ENCODE data around the gene TRIM21. TPM values are rescaled to one million over a fixed set of nuclear protein-coding genes. Genes with fewer than 3 reads are reported as not detected.
A peak's percentile ranks its signal among the peaks of the same experiment; 100 is the strongest.

Gene TRIM21
- total and polyA plus RNA-seq, 9 of the 15 experiments (the other 6 are each of a cell fraction or from before 2014, with no cell fraction given), result 9.2 to 21.1 (median 10.8) TPM

DNA sequence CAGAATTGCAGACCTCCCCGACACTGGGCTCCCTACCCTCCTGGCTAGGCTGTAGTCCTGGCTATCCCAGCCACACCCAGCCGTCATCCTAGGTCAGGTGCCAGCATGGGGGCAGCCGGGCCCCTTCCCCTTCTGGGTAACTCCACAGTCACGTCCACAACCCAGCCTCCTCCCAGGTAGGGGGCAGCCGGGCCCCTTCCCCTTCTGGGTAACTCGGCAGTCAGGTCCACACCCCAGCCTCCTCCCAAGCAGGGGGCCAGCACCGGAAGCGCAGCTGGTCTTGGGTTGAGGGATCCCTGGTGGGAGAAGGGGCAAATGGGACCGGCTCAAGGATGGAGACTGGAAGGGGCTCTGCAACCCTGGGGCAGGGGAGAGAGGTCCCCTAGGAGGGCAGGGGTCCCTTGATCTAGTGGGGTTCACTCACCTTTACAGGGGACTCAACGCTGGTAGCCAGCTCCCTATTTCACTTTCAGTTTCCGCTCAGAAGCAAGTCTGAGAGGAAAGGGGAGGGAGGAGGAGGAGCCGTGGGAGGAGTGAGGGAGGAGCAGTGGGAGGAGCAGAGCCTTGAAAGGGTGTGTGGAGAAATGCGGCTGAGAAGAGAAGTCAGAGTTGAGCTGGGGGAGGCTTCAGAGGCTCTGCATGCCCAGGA, at the start of gene TRIM21 (continued):
- TF ChIP-seq MBD2 (IDR thresholded peaks at IDR 0.05; ENCODE audit: borderline replicate concordance, low read depth), result no peak
- TF ChIP-seq NR2C2 (CRISPR knock-in tag; IDR thresholded peaks at IDR 0.05), result no peak
- no peak for TF ChIP-seq NR2C2 (tag; IDR thresholded peaks at IDR 0.05)
- no peak for TF ChIP-seq BRD4 (IDR thresholded peaks at IDR 0.05)
- TF ChIP-seq, protein P1, sequence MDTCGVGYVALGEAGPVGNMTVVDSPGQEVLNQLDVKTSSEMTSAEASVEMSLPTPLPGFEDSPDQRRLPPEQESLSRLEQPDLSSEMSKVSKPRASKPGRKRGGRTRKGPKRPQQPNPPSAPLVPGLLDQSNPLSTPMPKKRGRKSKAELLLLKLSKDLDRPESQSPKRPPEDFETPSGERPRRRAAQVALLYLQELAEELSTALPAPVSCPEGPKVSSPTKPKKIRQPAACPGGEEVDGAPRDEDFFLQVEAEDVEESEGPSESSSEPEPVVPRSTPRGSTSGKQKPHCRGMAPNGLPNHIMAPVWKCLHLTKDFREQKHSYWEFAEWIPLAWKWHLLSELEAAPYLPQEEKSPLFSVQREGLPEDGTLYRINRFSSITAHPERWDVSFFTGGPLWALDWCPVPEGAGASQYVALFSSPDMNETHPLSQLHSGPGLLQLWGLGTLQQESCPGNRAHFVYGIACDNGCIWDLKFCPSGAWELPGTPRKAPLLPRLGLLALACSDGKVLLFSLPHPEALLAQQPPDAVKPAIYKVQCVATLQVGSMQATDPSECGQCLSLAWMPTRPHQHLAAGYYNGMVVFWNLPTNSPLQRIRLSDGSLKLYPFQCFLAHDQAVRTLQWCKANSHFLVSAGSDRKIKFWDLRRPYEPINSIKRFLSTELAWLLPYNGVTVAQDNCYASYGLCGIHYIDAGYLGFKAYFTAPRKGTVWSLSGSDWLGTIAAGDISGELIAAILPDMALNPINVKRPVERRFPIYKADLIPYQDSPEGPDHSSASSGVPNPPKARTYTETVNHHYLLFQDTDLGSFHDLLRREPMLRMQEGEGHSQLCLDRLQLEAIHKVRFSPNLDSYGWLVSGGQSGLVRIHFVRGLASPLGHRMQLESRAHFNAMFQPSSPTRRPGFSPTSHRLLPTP (IDR thresholded peaks at IDR 0.05; ENCODE audit: borderline replicate concordance, extremely low read depth, insufficient read length), result no peak
- TF ChIP-seq NCOR1 (IDR thresholded peaks at IDR 0.05), result no peak
- TF ChIP-seq SMARCA4 (IDR thresholded peaks at IDR 0.05), result 0 out of 2 replicates have a peak, but pooled peaks have one; percentile 24
- TF ChIP-seq SAFB2 (IDR thresholded peaks at IDR 0.05; ENCODE audit: borderline replicate concordance, low read depth, low read length, severe bottlenecking), result no peak
- no peak for TF ChIP-seq KAT7 (CRISPR knock-in tag; IDR thresholded peaks at IDR 0.05; ENCODE audit: borderline replicate concordance)
- 0 out of 2 replicates have a peak, but pooled peaks have one; percentile 43 for TF ChIP-seq ELF4 (CRISPR knock-in tag; IDR thresholded peaks at IDR 0.05)
- TF ChIP-seq BACH1 (tag; IDR thresholded peaks at IDR 0.05), result no peak
- TF ChIP-seq ZKSCAN1 (IDR thresholded peaks at IDR 0.05; ENCODE audit: low read depth, low read length), result no peak
- TF ChIP-seq SRSF9 (IDR thresholded peaks at IDR 0.05; ENCODE audit: borderline replicate concordance, low read depth, low read length), result no peak
- TF ChIP-seq NFXL1 (CRISPR knock-in tag; IDR thresholded peaks at IDR 0.05), result no peak
- no peak for TF ChIP-seq NCOA1 (IDR thresholded peaks at IDR 0.05; ENCODE audit: low read depth)
- TF ChIP-seq DNMT1 (IDR thresholded peaks at IDR 0.05), result no peak
- TF ChIP-seq, protein P2, sequence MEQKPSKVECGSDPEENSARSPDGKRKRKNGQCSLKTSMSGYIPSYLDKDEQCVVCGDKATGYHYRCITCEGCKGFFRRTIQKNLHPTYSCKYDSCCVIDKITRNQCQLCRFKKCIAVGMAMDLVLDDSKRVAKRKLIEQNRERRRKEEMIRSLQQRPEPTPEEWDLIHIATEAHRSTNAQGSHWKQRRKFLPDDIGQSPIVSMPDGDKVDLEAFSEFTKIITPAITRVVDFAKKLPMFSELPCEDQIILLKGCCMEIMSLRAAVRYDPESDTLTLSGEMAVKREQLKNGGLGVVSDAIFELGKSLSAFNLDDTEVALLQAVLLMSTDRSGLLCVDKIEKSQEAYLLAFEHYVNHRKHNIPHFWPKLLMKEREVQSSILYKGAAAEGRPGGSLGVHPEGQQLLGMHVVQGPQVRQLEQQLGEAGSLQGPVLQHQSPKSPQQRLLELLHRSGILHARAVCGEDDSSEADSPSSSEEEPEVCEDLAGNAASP (IDR thresholded peaks at IDR 0.05), result no peak
- no peak for TF ChIP-seq ZNF347 (CRISPR knock-in tag; IDR thresholded peaks at IDR 0.05; ENCODE audit: low read depth)
- no peak for TF ChIP-seq ZNF717 (CRISPR knock-in tag; IDR thresholded peaks at IDR 0.05)
- TF ChIP-seq CSDE1 (IDR thresholded peaks at IDR 0.05), result no peak
- TF ChIP-seq RBM39 (optimal IDR thresholded peaks at IDR 0.05; ENCODE audit: low read depth, low read length), result no peak
- TF ChIP-seq PTBP1 (IDR thresholded peaks at IDR 0.05; ENCODE audit: low read depth, low read length), result no peak
- TF ChIP-seq, protein P3, sequence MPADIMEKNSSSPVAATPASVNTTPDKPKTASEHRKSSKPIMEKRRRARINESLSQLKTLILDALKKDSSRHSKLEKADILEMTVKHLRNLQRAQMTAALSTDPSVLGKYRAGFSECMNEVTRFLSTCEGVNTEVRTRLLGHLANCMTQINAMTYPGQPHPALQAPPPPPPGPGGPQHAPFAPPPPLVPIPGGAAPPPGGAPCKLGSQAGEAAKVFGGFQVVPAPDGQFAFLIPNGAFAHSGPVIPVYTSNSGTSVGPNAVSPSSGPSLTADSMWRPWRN (IDR thresholded peaks at IDR 0.05; ENCODE audit: low read depth), result no peak
- TF ChIP-seq ZNF764 (CRISPR knock-in tag; IDR thresholded peaks at IDR 0.05; ENCODE audit: low read depth), result no peak
- no peak for TF ChIP-seq CBX5 (IDR thresholded peaks at IDR 0.05; ENCODE audit: borderline replicate concordance, low read depth)
- TF ChIP-seq WHSC1 (IDR thresholded peaks at IDR 0.05; ENCODE audit: low read length), result no peak
- no peak for TF ChIP-seq MAFF (IDR thresholded peaks at IDR 0.05; ENCODE audit: low read length)
- TF ChIP-seq CHCHD3 (CRISPR knock-in tag; IDR thresholded peaks at IDR 0.05), result no peak
- TF ChIP-seq ZNF778 (CRISPR knock-in tag; IDR thresholded peaks at IDR 0.05), result no peak
